HL-60 (cell line): ENCODE data around the gene POP7.
"Not testable (repeated sequence)": the region's sequence is repeated elsewhere in the genome, so short reads cannot be mapped to it uniquely, and the experiment has no call there.

Experiments
- POLR2AphosphoS5 ChIP-seq: IDR thresholded peaks from 2 replicates; pipeline ENCODE4 v1.6.1; 2012; ENCODE audit warnings: low read depth
- TF ChIP-seq, protein P1 (sequence below): IDR thresholded peaks from one replicate; pipeline ENCODE4 v1.5.1; 2011; ENCODE audit warnings: low read length, control low read depth, inconsistent platforms; ENCODE audit not compliant: insufficient read depth
- TF ChIP-seq, protein P2 (sequence below): IDR thresholded peaks from 2 replicates; pipeline ENCODE4 v1.6.1; 2012; ENCODE audit warnings: low read depth; ENCODE audit not compliant: insufficient replicate concordance

- TF ChIP-seq, protein P1, sequence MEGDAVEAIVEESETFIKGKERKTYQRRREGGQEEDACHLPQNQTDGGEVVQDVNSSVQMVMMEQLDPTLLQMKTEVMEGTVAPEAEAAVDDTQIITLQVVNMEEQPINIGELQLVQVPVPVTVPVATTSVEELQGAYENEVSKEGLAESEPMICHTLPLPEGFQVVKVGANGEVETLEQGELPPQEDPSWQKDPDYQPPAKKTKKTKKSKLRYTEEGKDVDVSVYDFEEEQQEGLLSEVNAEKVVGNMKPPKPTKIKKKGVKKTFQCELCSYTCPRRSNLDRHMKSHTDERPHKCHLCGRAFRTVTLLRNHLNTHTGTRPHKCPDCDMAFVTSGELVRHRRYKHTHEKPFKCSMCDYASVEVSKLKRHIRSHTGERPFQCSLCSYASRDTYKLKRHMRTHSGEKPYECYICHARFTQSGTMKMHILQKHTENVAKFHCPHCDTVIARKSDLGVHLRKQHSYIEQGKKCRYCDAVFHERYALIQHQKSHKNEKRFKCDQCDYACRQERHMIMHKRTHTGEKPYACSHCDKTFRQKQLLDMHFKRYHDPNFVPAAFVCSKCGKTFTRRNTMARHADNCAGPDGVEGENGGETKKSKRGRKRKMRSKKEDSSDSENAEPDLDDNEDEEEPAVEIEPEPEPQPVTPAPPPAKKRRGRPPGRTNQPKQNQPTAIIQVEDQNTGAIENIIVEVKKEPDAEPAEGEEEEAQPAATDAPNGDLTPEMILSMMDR, result not testable (repeated sequence)
- not testable (repeated sequence) for TF ChIP-seq POLR2AphosphoS5
- TF ChIP-seq, protein P2, sequence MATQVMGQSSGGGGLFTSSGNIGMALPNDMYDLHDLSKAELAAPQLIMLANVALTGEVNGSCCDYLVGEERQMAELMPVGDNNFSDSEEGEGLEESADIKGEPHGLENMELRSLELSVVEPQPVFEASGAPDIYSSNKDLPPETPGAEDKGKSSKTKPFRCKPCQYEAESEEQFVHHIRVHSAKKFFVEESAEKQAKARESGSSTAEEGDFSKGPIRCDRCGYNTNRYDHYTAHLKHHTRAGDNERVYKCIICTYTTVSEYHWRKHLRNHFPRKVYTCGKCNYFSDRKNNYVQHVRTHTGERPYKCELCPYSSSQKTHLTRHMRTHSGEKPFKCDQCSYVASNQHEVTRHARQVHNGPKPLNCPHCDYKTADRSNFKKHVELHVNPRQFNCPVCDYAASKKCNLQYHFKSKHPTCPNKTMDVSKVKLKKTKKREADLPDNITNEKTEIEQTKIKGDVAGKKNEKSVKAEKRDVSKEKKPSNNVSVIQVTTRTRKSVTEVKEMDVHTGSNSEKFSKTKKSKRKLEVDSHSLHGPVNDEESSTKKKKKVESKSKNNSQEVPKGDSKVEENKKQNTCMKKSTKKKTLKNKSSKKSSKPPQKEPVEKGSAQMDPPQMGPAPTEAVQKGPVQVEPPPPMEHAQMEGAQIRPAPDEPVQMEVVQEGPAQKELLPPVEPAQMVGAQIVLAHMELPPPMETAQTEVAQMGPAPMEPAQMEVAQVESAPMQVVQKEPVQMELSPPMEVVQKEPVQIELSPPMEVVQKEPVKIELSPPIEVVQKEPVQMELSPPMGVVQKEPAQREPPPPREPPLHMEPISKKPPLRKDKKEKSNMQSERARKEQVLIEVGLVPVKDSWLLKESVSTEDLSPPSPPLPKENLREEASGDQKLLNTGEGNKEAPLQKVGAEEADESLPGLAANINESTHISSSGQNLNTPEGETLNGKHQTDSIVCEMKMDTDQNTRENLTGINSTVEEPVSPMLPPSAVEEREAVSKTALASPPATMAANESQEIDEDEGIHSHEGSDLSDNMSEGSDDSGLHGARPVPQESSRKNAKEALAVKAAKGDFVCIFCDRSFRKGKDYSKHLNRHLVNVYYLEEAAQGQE, result not testable (repeated sequence)
Measured at GRCh38 chr7:100662194-100662776, 43.6 kb upstream of the POP7 start.
